Muscle layer of duodenum (tissue), 2 donors: ENCODE measurements around the gene STAMBPL1.

Experiments used
- H3K27ac ChIP-seq: one replicate; pipeline ENCODE4 v1.7.0; 2013; ENCODE audit warnings: mild to moderate bottlenecking, low read length
- H3K27me3 ChIP-seq: one replicate; pipeline ENCODE4 v1.7.0; 2013; ENCODE audit warnings: low read depth, mild to moderate bottlenecking, control low read depth, low read length
- H3K36me3 ChIP-seq, 2 donors: one replicate each; pipeline ENCODE4 v1.7.0; 2013; ENCODE audit warnings: low read length in 2 of 2, control low read depth in 1 of 2, mild to moderate bottlenecking in 1 of 2; ENCODE audit not compliant: insufficient read depth in 2 of 2, control insufficient read depth in 1 of 2
- H3K4me1 ChIP-seq, 2 donors: one replicate each; pipeline ENCODE4 v1.7.0; 2013; ENCODE audit warnings: low read length in 2 of 2, mild to moderate bottlenecking in 2 of 2, control low read depth in 1 of 2, moderate library complexity in 1 of 2; ENCODE audit not compliant: insufficient read depth in 2 of 2, control insufficient read depth in 1 of 2
- H3K4me3 ChIP-seq, 2 donors: one replicate each; pipeline ENCODE4 v1.7.0; 2013; ENCODE audit warnings: low read length in 2 of 2, low read depth in 1 of 2, mild to moderate bottlenecking in 1 of 2
- H3K9me3 ChIP-seq, 2 donors: one replicate each; pipeline ENCODE4 v1.7.0; 2013; ENCODE audit warnings: low read length in 2 of 2, control low read depth in 1 of 2, mild to moderate bottlenecking in 1 of 2; ENCODE audit not compliant: control insufficient read depth in 1 of 2
- donor health status: healthy.

The STAMBPL1 gene

GRCh38 chr10:88858491-88858890 is 21.6 kb upstream of the STAMBPL1 start:
- Histone ChIP-seq H3K9me3 (no peaks in the 10 kb centered on the region), H3K36me3 (no peaks in the 10 kb centered on the region), H3K27ac (no peak overlapping the region), H3K4me1 (peaks cover 4 to 11% of the 10 kb centered on the region in 2 donors), H3K4me3 (no peak overlapping the region), H3K27me3 (no peaks in the 10 kb centered on the region)

DNA sequence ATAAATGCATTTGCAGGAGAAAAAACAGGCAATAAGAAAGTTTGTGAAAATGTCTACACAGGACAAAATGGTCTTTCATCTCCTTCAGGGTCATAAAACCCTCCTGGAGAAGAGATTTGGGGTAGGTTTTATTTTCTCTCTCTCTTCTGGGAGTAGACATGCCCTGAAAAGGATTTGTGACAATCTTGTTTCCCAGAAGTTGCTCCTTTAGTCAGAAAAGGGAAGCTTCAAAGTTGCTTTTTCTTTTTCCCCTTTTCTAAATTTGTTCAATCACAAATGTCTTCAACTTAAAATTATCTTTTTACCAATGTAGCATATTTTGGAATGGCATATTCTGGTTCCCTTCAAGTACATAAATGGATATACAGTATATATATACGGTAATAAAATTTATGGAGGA is 19.0 kb upstream of the STAMBPL1 start:
- no peaks in the 10 kb centered on the region for H3K27me3 ChIP-seq
- H3K4me1 ChIP-seq, result peaks cover 4 to 11% of the 10 kb centered on the region in 2 donors

DNA sequence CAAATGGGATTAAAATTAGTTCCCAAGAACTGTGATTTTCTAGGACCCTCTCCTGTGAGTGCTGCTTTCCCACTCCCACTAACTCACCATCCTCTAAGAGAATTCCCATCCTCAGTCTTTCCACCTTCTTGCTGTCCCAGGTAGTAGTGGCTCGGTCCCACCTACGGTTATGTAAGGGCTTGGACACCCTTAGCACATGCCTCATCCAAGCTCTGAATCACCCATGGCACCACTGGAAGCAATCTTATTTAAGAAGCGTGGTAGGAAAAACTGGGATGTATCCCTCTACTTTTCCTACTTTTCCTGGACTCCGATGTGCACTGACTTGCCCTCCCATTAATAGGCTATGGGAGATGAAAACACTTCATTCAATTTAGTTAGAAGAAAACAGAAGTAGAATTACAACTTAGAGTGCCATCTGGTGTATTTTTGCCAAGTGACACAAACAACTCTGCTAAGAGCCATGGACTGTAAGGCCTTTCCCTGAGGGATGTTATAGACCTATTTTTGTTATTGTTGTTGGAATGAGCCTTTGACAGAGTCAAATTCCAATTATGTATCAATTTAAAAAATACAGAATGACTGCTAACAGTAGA is 14.7 kb upstream of the STAMBPL1 start:
- Histone ChIP-seq H3K27ac (no peak overlapping the region), H3K4me1 (no peaks in the 10 kb centered on the region), H3K9me3 (no peaks in the 10 kb centered on the region), H3K27me3 (no peaks in the 10 kb centered on the region), H3K36me3 (no peaks in the 10 kb centered on the region), H3K4me3 (no peak overlapping the region)

More for the DNA sequence above, 19.0 kb upstream of the STAMBPL1 start:
- Histone ChIP-seq H3K4me3 (no peak overlapping the region), H3K9me3 (no peaks in the 10 kb centered on the region), H3K36me3 (no peaks in the 10 kb centered on the region), H3K27ac (no peak overlapping the region)

DNA sequence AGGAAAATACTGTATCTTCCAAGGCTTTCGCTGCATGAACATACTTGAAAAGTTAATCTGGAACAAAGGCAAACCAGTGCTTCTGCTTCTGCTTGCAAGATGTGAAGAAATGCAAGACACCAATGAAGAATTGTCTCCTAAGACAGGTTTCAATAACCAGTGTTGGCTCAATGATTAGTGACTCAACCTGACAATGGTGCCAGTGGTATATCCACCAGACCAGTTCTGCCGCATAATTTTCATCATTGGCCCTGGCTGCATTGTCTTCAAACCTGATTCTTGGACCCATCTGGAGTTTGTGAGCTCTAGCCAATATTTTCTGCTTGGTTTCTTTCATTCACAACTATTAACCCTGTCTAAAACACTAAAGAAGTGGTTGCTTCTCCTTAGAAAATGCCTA is 13.6 kb upstream of the STAMBPL1 start:
- no peaks in the 10 kb centered on the region for H3K27me3 ChIP-seq
- H3K27ac ChIP-seq, result no peak overlapping the region
- no peak overlapping the region for H3K4me3 ChIP-seq
- H3K36me3 ChIP-seq, result no peaks in the 10 kb centered on the region
- no peaks in the 10 kb centered on the region for H3K4me1 ChIP-seq
- H3K9me3 ChIP-seq, result no peaks in the 10 kb centered on the region

DNA sequence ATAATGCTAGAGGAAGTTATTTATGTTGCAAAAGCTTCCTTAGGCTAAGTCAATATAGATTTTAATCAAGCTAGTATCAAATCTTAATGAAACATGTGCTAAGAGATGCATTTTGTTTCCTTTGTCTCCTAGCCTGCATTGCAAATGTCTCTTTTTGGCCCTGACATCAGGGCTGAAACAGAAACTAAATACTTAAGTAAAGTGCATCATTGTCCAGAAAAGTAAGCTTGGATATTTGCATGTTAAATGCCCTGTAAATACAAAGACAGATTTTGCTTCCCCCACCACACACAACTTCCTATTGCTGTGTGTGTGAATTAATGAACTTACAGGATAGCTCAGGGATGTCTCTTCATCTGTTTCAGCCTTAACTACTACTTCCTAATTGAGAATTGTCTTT is 10.0 kb upstream of the STAMBPL1 start:
- Histone ChIP-seq H3K36me3 (no peaks in the 10 kb centered on the region), H3K9me3 (no peaks in the 10 kb centered on the region), H3K4me1 (no peaks in the 10 kb centered on the region), H3K4me3 (no peak overlapping the region), H3K27ac (no peak overlapping the region), H3K27me3 (no peaks in the 10 kb centered on the region)

DNA sequence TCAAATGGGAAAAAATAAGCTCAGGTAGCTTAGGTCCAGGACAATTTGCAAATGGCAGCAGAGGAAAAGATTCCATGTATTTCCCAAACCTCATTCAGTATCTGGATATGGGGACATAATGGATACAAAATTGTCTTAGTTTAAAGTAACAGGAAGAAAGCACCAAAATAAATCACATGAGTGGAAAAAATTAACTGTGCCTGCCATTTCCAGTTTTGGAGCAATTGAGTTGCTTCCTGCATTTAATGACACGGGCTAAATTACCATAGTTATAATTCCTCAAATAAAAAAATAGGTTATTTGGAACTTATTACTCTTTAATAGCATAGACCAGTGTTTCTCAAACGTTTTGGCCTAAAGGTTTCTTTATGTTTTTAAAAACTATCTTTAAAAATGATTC is 6.3 kb upstream of the STAMBPL1 start:
- no peaks in the 10 kb centered on the region for H3K4me1 ChIP-seq
- no peaks in the 10 kb centered on the region for H3K27me3 ChIP-seq
- H3K9me3 ChIP-seq, result no peaks in the 10 kb centered on the region
- H3K27ac ChIP-seq, result no peak overlapping the region
- H3K4me3 ChIP-seq, result no peak overlapping the region
- no peaks in the 10 kb centered on the region for H3K36me3 ChIP-seq

DNA sequence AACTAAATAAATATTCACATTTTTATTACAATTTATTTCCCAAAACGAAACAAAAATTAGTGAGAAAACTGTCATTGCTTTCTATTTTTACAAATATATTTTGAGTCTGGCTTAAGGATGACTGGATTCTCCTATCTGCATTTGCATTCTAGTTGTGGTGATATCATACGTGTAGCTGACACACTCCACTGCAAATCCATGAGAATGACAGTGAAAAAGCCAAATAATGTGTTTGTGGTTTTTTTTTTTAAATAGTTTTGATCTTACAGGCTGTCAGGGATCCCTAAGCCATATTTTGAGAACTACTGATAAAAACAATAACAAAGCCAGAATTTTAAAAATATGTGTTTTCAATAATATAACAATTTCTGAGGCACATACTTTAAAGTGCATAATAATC is 5.8 kb upstream of the STAMBPL1 start:
- H3K4me1 ChIP-seq, result no peaks in the 10 kb centered on the region
- H3K27ac ChIP-seq, result no peak overlapping the region
- H3K4me3 ChIP-seq, result no peak overlapping the region
- no peaks in the 10 kb centered on the region for H3K36me3 ChIP-seq
- no peaks in the 10 kb centered on the region for H3K27me3 ChIP-seq
- H3K9me3 ChIP-seq, result no peaks in the 10 kb centered on the region

DNA sequence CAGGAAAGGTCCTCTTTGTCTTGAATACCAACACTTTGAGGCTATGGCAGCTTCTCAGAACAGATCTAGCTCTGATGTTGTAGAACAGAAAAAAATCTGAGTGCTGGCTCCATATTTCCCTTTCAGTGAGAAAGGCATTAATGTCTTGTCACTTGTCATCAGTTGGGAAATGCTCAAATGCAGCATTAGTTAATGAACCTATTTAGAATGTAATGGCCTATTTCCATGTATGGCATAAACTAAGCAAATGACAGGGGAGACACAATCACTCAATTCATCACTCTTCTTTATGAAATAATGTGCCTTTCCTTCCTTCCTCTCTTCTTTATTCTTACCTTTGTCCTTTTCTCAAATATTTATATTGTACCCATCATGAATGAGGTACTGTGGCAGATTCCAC is 5.0 kb upstream of the STAMBPL1 start:
- no peaks in the 10 kb centered on the region for H3K4me1 ChIP-seq
- no peak overlapping the region for H3K27ac ChIP-seq
- no peak overlapping the region for H3K4me3 ChIP-seq
- no peaks in the 10 kb centered on the region for H3K36me3 ChIP-seq
- H3K27me3 ChIP-seq, result no peaks in the 10 kb centered on the region
- H3K9me3 ChIP-seq, result no peaks in the 10 kb centered on the region

GRCh38 chr10:88877298-88877697 is 2.7 kb upstream of the STAMBPL1 start:
- Histone ChIP-seq H3K9me3 (no peaks in the 10 kb centered on the region), H3K4me1 (peaks cover 0 to 4% of the 10 kb centered on the region in 2 donors), H3K36me3 (no peaks in the 10 kb centered on the region), H3K4me3 (no peak overlapping the region), H3K27ac (no peak overlapping the region), H3K27me3 (no peaks in the 10 kb centered on the region)

DNA sequence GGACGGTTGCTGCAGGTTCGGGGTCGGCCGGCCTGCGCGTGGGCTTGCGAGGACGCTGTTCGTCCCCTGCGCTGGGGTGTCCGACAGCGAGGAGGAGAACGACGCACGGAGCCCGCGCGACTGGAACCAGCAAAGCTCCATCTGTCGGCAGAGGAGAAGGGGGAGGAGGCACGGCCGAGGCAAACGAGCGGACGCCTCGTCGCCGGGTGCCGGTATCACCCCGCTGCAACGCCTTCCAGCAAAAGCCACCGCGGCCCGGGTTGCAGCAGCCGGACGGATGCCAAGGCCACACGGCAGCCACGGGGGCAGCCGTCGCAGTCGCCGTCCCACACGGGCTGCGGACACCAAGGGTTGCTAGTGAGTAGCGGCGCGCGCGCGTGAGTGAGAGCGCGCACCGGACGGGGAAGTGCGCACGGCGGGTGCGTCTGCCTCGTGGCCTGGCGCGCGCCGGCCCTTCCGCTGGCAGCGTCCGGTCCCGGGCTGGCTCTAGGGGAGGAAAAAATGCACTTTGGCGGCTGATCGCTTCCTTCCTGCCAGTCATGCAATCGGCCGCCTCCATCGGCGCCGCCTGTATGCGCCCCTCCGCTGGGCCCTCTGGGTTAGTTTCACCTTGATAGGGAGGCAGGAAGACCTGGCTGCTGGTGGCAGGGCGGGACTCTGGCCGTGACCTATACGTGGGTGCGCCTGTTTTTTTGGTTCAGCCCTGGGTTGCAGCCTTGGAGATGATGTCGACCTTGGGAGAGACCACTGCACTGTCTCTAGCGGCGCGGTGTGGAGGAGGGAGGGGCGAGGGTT is 434 bp downstream of the STAMBPL1 start:
- Histone ChIP-seq H3K4me3 (peak overlapping the region; percentile 78 to 89), H3K27ac (peak overlapping the region; percentile 91), H3K9me3 (no peaks in the 10 kb centered on the region), H3K27me3 (no peaks in the 10 kb centered on the region), H3K4me1 (peaks cover 5 to 13% of the 10 kb centered on the region in 2 donors), H3K36me3 (no peaks in the 10 kb centered on the region)

- Histone ChIP-seq H3K36me3 (no peaks in the 10 kb centered on the region), H3K4me1 (peaks cover 5 to 13% of the 10 kb centered on the region in 2 donors)
Measured at GRCh38 chr10:88881320-88881719, 1.3 kb downstream of the STAMBPL1 start.

More at GRCh38 chr10:88881320-88881719, 1.3 kb downstream of the STAMBPL1 start:
- no peaks in the 10 kb centered on the region for H3K27me3 ChIP-seq
- peak overlapping the region; percentile 78 to 89 for H3K4me3 ChIP-seq
- H3K27ac ChIP-seq, result peak overlapping the region; percentile 91
- H3K9me3 ChIP-seq, result no peaks in the 10 kb centered on the region
